CD8-positive, alpha-beta memory T cell (primary cell): Measurements from ENCODE around the gene PTF1A. TPM values are rescaled to one million over a fixed set of nuclear protein-coding genes. Genes with fewer than 3 reads are reported as not detected.
A peak's percentile ranks its signal among the peaks of the same experiment; 100 is the strongest.

Source experiments
- CTCF ChIA-PET: fragments of 350-600 bp; sonication (Branson Sonifier 250); formaldehyde crosslinking; loops from one replicate; lab custom pipeline; 2021; ENCODE audit warnings: antibody characterized with exemption; lab: Charles Lee
- POLR2A ChIA-PET: fragments of 350-600 bp; sonication (Branson Sonifier 250); formaldehyde crosslinking; loops from one replicate; lab custom pipeline; 2021; ENCODE audit warnings: antibody characterized with exemption; lab: Charles Lee
- DNase-seq, 5 donors: peaks; one replicate each; pipeline versions ENCODE4 v3.0.0 to v3.0.0-alpha.2; 2020 to 2022; ENCODE audit warnings: mixed read lengths in 1 of 5
- H3K27ac ChIP-seq: one replicate; pipeline ENCODE4 v1.7.0; 2013; ENCODE audit warnings: low read depth, mild to moderate bottlenecking, low read length, moderate library complexity
- H3K27me3 ChIP-seq: 2 replicates; pipeline ENCODE4 v1.7.0; 2013; ENCODE audit warnings: low read length, mild to moderate bottlenecking; ENCODE audit not compliant: insufficient read depth, poor library complexity, severe bottlenecking
- H3K36me3 ChIP-seq: 2 replicates; pipeline ENCODE4 v1.7.0; 2013; ENCODE audit warnings: mild to moderate bottlenecking, low read length, moderate library complexity; ENCODE audit not compliant: insufficient read depth
- H3K4me1 ChIP-seq: 2 replicates; pipeline ENCODE4 v1.7.0; 2013; ENCODE audit warnings: mild to moderate bottlenecking, low read length, moderate library complexity; ENCODE audit not compliant: insufficient read depth
- H3K4me3 ChIP-seq: 2 replicates; pipeline ENCODE4 v1.7.0; 2013; ENCODE audit warnings: mild to moderate bottlenecking, low read length
- H3K9me3 ChIP-seq: 2 replicates; pipeline ENCODE4 v1.7.0; 2013; ENCODE audit warnings: mild to moderate bottlenecking, low read length
- H3K27ac Mint-ChIP-seq, 8 donors: one replicate each; pipeline ENCODE4 v1.8.0; 2020 to 2021; ENCODE audit warnings: mixed read lengths in 8 of 8, mild to moderate bottlenecking in 6 of 8, inconsistent platforms in 3 of 8, moderate library complexity in 3 of 8
- H3K27me3 Mint-ChIP-seq, 2 donors: one replicate each; pipeline ENCODE4 v1.8.0; 2020 to 2021; ENCODE audit warnings: mixed read lengths in 2 of 2, mild to moderate bottlenecking in 1 of 2, moderate library complexity in 1 of 2
- H3K36me3 Mint-ChIP-seq, 3 donors: one replicate each; pipeline ENCODE4 v1.8.0; 2020 to 2021; ENCODE audit warnings: mixed read lengths in 3 of 3, inconsistent platforms in 1 of 3, mild to moderate bottlenecking in 1 of 3
- H3K4me1 Mint-ChIP-seq, 3 donors: one replicate each; pipeline ENCODE4 v1.8.0; 2020 to 2021; ENCODE audit warnings: mixed read lengths in 3 of 3, inconsistent platforms in 1 of 3, mild to moderate bottlenecking in 1 of 3
- H3K4me3 Mint-ChIP-seq, 7 donors: one replicate each; pipeline ENCODE4 v1.8.0; 2020 to 2021; ENCODE audit warnings: mixed read lengths in 7 of 7, mild to moderate bottlenecking in 6 of 7, moderate library complexity in 4 of 7, inconsistent platforms in 2 of 7
- H3K9me3 Mint-ChIP-seq, 5 donors: one replicate each; pipeline ENCODE4 v1.8.0; 2020 to 2022; ENCODE audit warnings: mixed read lengths in 5 of 5, mild to moderate bottlenecking in 3 of 5, moderate library complexity in 2 of 5, inconsistent platforms in 1 of 5
- polyA plus RNA-seq: library from polyadenylated mRNA; unstranded; fragments of 300-500 nt; fragmentation: Illumina TruSeq; gene quantifications from one replicate; pipeline ENCODE4 v1.2.3, GENCODE V29; 2021
- total RNA-seq, 2 experiments: library from RNA; stranded (reverse); gene quantifications; one replicate each; pipeline ENCODE4 v1.2.3, GENCODE V29; 2021

PTF1A gene
- total and polyA plus RNA-seq, 3 experiments from 2014 or later, result not detected

- Histone ChIP-seq H3K36me3 (no peaks in the 10 kb centered on the region), H3K27me3 (peaks cover 23% of the 10 kb centered on the region), H3K9me3 (no peaks in the 10 kb centered on the region), H3K4me1 (no peaks in the 10 kb centered on the region), H3K27ac (no peak overlapping the region), H3K4me3 (no peak overlapping the region)
- Mint-ChIP-seq H3K4me3 (no peak overlapping the region), H3K9me3 (peaks cover 0 to 2% (median 0%) of the 10 kb centered on the region in 5 donors), H3K36me3 (no peaks in the 10 kb centered on the region), H3K4me1 (peaks cover 2 to 6% (median 4%) of the 10 kb centered on the region in 3 donors), H3K27me3 (peaks cover 43 to 67% of the 10 kb centered on the region in 2 donors), H3K27ac (no peak overlapping the region)
- CTCF ChIA-PET, result no interaction called here
- POLR2A ChIA-PET, result no interaction called here
- DNase-seq, result no peak
Measured at GRCh38 chr10:23192712-23193434, 761 bp downstream of the PTF1A start.

- Mint-ChIP-seq H3K9me3 (peaks cover 0 to 2% (median 0%) of the 10 kb centered on the region in 5 donors), H3K27ac (peak overlapping the region in 2 of 8 donors; percentile 57 to 58), H3K4me3 (peak overlapping the region in 1 of 7 donors; percentile 29), H3K4me1 (peaks cover 2 to 9% (median 6%) of the 10 kb centered on the region in 3 donors), H3K27me3 (peaks cover 47 to 67% of the 10 kb centered on the region in 2 donors), H3K36me3 (no peaks in the 10 kb centered on the region)
- no peak overlapping the region for H3K27ac ChIP-seq
- H3K27me3 ChIP-seq, result peaks cover 23% of the 10 kb centered on the region
- ChIA-PET POLR2A (no interaction called here), CTCF (no interaction called here)
- H3K36me3 ChIP-seq, result no peaks in the 10 kb centered on the region
- H3K9me3 ChIP-seq, result no peaks in the 10 kb centered on the region
- no peak overlapping the region for H3K4me3 ChIP-seq
- H3K4me1 ChIP-seq, result no peaks in the 10 kb centered on the region
- no peak for DNase-seq
Measured at GRCh38 chr10:23193435-23194074, 1.4 kb downstream of the PTF1A start.

GRCh38 chr10:23194471-23194965 is 2.4 kb downstream of the PTF1A start:
- ChIA-PET POLR2A (no interaction called here), CTCF (no interaction called here)
- no peaks in the 10 kb centered on the region for H3K36me3 ChIP-seq
- Mint-ChIP-seq H3K4me3 (no peak overlapping the region), H3K9me3 (peaks cover 0 to 3% (median 0%) of the 10 kb centered on the region in 5 donors), H3K36me3 (no peaks in the 10 kb centered on the region), H3K27ac (no peak overlapping the region), H3K27me3 (peaks cover 49 to 61% of the 10 kb centered on the region in 2 donors), H3K4me1 (peaks cover 2 to 9% (median 6%) of the 10 kb centered on the region in 3 donors)
- no peaks in the 10 kb centered on the region for H3K4me1 ChIP-seq
- no peak for DNase-seq
- H3K4me3 ChIP-seq, result no peak overlapping the region
- no peak overlapping the region for H3K27ac ChIP-seq
- H3K27me3 ChIP-seq, result peaks cover 23% of the 10 kb centered on the region
- H3K9me3 ChIP-seq, result no peaks in the 10 kb centered on the region

- ChIA-PET POLR2A (no interaction called here), CTCF (no interaction called here)
- Mint-ChIP-seq H3K4me3 (no peak overlapping the region), H3K27ac (no peak overlapping the region), H3K4me1 (peaks cover 2 to 13% (median 11%) of the 10 kb centered on the region in 3 donors), H3K36me3 (no peaks in the 10 kb centered on the region), H3K27me3 (peaks cover 55 to 65% of the 10 kb centered on the region in 2 donors), H3K9me3 (peaks cover 0 to 3% (median 0%) of the 10 kb centered on the region in 5 donors)
- no peak for DNase-seq
- Histone ChIP-seq H3K9me3 (no peaks in the 10 kb centered on the region), H3K27ac (no peak overlapping the region), H3K27me3 (peaks cover 27% of the 10 kb centered on the region), H3K36me3 (no peaks in the 10 kb centered on the region), H3K4me1 (no peaks in the 10 kb centered on the region), H3K4me3 (no peak overlapping the region)
Measured at GRCh38 chr10:23194966-23195845, 3.1 kb downstream of the PTF1A start.

GRCh38 chr10:23195846-23196600 is 3.9 kb downstream of the PTF1A start:
- Histone ChIP-seq H3K4me1 (no peaks in the 10 kb centered on the region), H3K4me3 (no peak overlapping the region), H3K27ac (no peak overlapping the region), H3K9me3 (no peaks in the 10 kb centered on the region), H3K27me3 (peaks cover 22% of the 10 kb centered on the region), H3K36me3 (no peaks in the 10 kb centered on the region)
- no peak for DNase-seq
- POLR2A ChIA-PET, result no interaction called here
- no peaks in the 10 kb centered on the region for H3K36me3 Mint-ChIP-seq
- peaks cover 0 to 6% (median 0%) of the 10 kb centered on the region in 5 donors for H3K9me3 Mint-ChIP-seq
- peaks cover 2 to 13% (median 12%) of the 10 kb centered on the region in 3 donors for H3K4me1 Mint-ChIP-seq
- H3K4me3 Mint-ChIP-seq, result no peak overlapping the region
- H3K27me3 Mint-ChIP-seq, result peaks cover 55 to 64% of the 10 kb centered on the region in 2 donors
- H3K27ac Mint-ChIP-seq, result no peak overlapping the region
- CTCF ChIA-PET, result no interaction called here

GRCh38 chr10:23196915-23197314 is 4.8 kb downstream of the PTF1A start:
- no peak for DNase-seq
- H3K27ac Mint-ChIP-seq, result no peak overlapping the region
- H3K4me3 ChIP-seq, result no peak overlapping the region
- ChIA-PET CTCF (no interaction called here), POLR2A (no interaction called here)
- peaks cover 53 to 71% of the 10 kb centered on the region in 2 donors for H3K27me3 Mint-ChIP-seq
- no peak overlapping the region for H3K27ac ChIP-seq
- H3K4me1 ChIP-seq, result no peaks in the 10 kb centered on the region
- H3K9me3 Mint-ChIP-seq, result peaks cover 0 to 6% (median 0%) of the 10 kb centered on the region in 5 donors
- peaks cover 24% of the 10 kb centered on the region for H3K27me3 ChIP-seq
- H3K9me3 ChIP-seq, result no peaks in the 10 kb centered on the region
- no peaks in the 10 kb centered on the region for H3K36me3 ChIP-seq
- H3K4me1 Mint-ChIP-seq, result peaks cover 2 to 13% (median 12%) of the 10 kb centered on the region in 3 donors
- no peaks in the 10 kb centered on the region for H3K36me3 Mint-ChIP-seq
- no peak overlapping the region for H3K4me3 Mint-ChIP-seq

- no peaks in the 10 kb centered on the region for H3K36me3 ChIP-seq
- POLR2A ChIA-PET, result no interaction called here
- H3K27me3 ChIP-seq, result peaks cover 25% of the 10 kb centered on the region
- no peak overlapping the region for H3K27ac Mint-ChIP-seq
- no peak overlapping the region for H3K4me3 ChIP-seq
- H3K36me3 Mint-ChIP-seq, result no peaks in the 10 kb centered on the region
- H3K9me3 ChIP-seq, result no peaks in the 10 kb centered on the region
- H3K4me3 Mint-ChIP-seq, result no peak overlapping the region
- no peak for DNase-seq
- CTCF ChIA-PET, result no interaction called here
- H3K27ac ChIP-seq, result no peak overlapping the region
- H3K27me3 Mint-ChIP-seq, result peaks cover 52 to 76% of the 10 kb centered on the region in 2 donors
- H3K4me1 Mint-ChIP-seq, result peaks cover 2 to 13% (median 12%) of the 10 kb centered on the region in 3 donors
- H3K9me3 Mint-ChIP-seq, result peaks cover 0 to 6% (median 0%) of the 10 kb centered on the region in 5 donors
- no peaks in the 10 kb centered on the region for H3K4me1 ChIP-seq
Measured at GRCh38 chr10:23197416-23197861, 5.3 kb downstream of the PTF1A start.
